Ovary (tissue), 9 donors: ENCODE data around the gene NCEH1. TPM values are rescaled to one million over a fixed set of nuclear protein-coding genes. Genes with fewer than 3 reads are reported as not detected.

Source experiments
- DNase-seq, 5 donors: peaks; one replicate each; pipeline ENCODE4 v3.0.0-alpha.2; 2019 to 2020
- H3K27ac ChIP-seq, 2 donors: fragments of 200-600 bp; one replicate each; pipeline versions ENCODE4 v1.5.1 to v1.8.0; 2019 to 2022
- H3K27me3 ChIP-seq: fragments of 200-600 bp; one replicate; pipeline ENCODE4 v1.8.0; 2022
- H3K36me3 ChIP-seq: fragments of 200-600 bp; sonication (generic); one replicate; pipeline ENCODE4 v1.5.1; 2019
- H3K4me1 ChIP-seq: one replicate; pipeline ENCODE4 v1.8.1; 2013; ENCODE audit warnings: mild to moderate bottlenecking, moderate library complexity; ENCODE audit not compliant: insufficient read depth
- H3K4me3 ChIP-seq: fragments of 200-600 bp; sonication (generic); one replicate; pipeline ENCODE4 v1.5.1; 2017
- H3K9me3 ChIP-seq, 2 donors: fragments of 200-600 bp in 1 of 2; sonication (generic) in 1 of 2; one replicate each; pipeline versions ENCODE4 v1.5.1 to v1.8.1; 2013 to 2019; ENCODE audit warnings: mild to moderate bottlenecking in 1 of 2, moderate library complexity in 1 of 2
- EP300 ChIP-seq: sonication (generic); formaldehyde crosslinking; IDR thresholded peaks from one replicate; pipeline ENCODE4 v1.6.1; 2017; ENCODE audit warnings: antibody characterized with exemption
- POLR2A ChIP-seq: fragments of 450-650 bp; IDR thresholded peaks from one replicate; pipeline ENCODE4 v1.6.1; 2017; ENCODE audit warnings: antibody characterized with exemption, mild to moderate bottlenecking, moderate library complexity
- WGBS, 3 donors: extraction: QIAGEN DNeasy Blood & Tissue Kit in 1 of 3; methylation state at CpG; one replicate each; pipeline versions ENCODE4 v1.1.5 to v1.1.7; 2013 to 2017; 5-methylcytosine and 5-hydroxymethylcytosine counted together
- intact Hi-C, 4 donors: fragments of 100-400 bp; cut with DNase I; formaldehyde crosslinking; loops; one replicate each; pipeline versions ENCODE4 v1.11.0 to v1.15.1; 2022 to 2023
- polyA plus RNA-seq, 2 donors: library from polyadenylated mRNA; stranded (reverse); fragments of 200-250 nt in 1 of 2; fragments of 350-450 nt in 1 of 2; fragmentation: Illumina TruSeq in 1 of 2; extraction: RNeasy Lipid Tissue Mini Kit (QIAGEN cat#74804) in 1 of 2; gene quantifications; one replicate each; pipeline ENCODE4 v1.2.3, GENCODE V29; 2013 to 2014
- total RNA-seq, 7 donors: library from RNA; depleted of rRNA in 2 of 7; stranded (reverse); fragments of >200 nt in 2 of 7; fragmentation: NEBNext Ultra II Directional in 3 of 7; extraction: Animal tissue kit (Norgen Biotek cat#: 25700) in 3 of 7; gene quantifications; one replicate each; pipeline versions ENCODE4 v1.1.0 to v1.2.4, GENCODE V29; 2016 to 2023
- TF ChIP-seq, protein P1 (sequence below), 3 donors: fragments of 450-650 bp in 2 of 3; fragments of 200-600 bp in 1 of 3; IDR thresholded peaks; one replicate each; pipeline versions ENCODE4 v1.5.1 to v1.8.0; 2016 to 2022; ENCODE audit warnings: antibody characterized with exemption in 3 of 3, mild to moderate bottlenecking in 1 of 3
- donor health status: DM: no; HTN: no; CAD: no; lungs with moderate emphysema.
- donor health status: DM: no; HTN: no; CAD: no.
- donor health status: Bipolar disorder and iron deficiency.
- donor health status: DM: yes; HTN: yes; CAD: no.
- donor health status: DM: no; HTN: no; CAD: no.
- donor health status: DM: yes; HTN: yes; CAD: no.

The NCEH1 gene
- total and polyA plus RNA-seq, 9 donors: 1.4 to 15.8 (median 4.5) TPM

GRCh38 chr3:172626021-172626640, 84.7 kb downstream of the NCEH1 start:
- Histone ChIP-seq H3K4me3 (no peak overlapping the region), H3K27me3 (no peaks in the 10 kb centered on the region), H3K27ac (no peak overlapping the region), H3K4me1 (no peaks in the 10 kb centered on the region), H3K36me3 (no peaks in the 10 kb centered on the region), H3K9me3 (no peaks in the 10 kb centered on the region)
- no peak for TF ChIP-seq EP300
- TF ChIP-seq, protein P1, sequence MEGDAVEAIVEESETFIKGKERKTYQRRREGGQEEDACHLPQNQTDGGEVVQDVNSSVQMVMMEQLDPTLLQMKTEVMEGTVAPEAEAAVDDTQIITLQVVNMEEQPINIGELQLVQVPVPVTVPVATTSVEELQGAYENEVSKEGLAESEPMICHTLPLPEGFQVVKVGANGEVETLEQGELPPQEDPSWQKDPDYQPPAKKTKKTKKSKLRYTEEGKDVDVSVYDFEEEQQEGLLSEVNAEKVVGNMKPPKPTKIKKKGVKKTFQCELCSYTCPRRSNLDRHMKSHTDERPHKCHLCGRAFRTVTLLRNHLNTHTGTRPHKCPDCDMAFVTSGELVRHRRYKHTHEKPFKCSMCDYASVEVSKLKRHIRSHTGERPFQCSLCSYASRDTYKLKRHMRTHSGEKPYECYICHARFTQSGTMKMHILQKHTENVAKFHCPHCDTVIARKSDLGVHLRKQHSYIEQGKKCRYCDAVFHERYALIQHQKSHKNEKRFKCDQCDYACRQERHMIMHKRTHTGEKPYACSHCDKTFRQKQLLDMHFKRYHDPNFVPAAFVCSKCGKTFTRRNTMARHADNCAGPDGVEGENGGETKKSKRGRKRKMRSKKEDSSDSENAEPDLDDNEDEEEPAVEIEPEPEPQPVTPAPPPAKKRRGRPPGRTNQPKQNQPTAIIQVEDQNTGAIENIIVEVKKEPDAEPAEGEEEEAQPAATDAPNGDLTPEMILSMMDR (IDR thresholded peaks at IDR 0.05): no peak
- TF ChIP-seq POLR2A: no peak
- DNase-seq: no peak
- 62 to 66% (median 64%) methylated on average over 3 of the region's 3 CpGs for WGBS, 3 donors
- intact Hi-C loops: no loop called here

DNA sequence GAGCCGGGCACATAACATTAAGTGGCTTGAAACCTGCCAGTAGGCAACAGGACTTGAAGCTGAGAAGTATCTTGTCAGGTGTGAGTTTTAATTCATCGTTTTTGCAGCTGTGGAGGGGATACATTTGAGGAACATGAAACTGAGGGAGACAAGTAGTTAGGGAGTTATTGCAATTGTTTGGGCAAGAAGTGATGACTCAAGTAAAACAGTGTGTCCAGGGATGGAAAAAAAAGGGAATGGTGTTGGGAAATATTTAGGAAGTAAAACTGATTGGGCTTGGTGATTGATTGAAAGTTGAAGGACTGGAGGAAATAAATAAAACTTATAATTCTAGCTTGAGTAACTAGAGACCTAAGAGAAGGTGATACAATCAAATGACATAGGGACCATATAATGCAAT, 85.5 kb downstream of the NCEH1 start:
- H3K9me3 ChIP-seq: no peaks in the 10 kb centered on the region
- DNase-seq: no peak
- H3K27ac ChIP-seq: no peak overlapping the region
- intact Hi-C loops: no loop called here
- H3K36me3 ChIP-seq: no peaks in the 10 kb centered on the region
- no peaks in the 10 kb centered on the region for H3K4me1 ChIP-seq
- 73 to 95% (median 82%) methylated on average over 2 of the region's 2 CpGs for WGBS, 3 donors
- H3K27me3 ChIP-seq: no peaks in the 10 kb centered on the region
- no peak overlapping the region for H3K4me3 ChIP-seq
- TF ChIP-seq EP300 (no peak), POLR2A (no peak)
- TF ChIP-seq, protein P1 (IDR thresholded peaks at IDR 0.05): no peak

- Histone ChIP-seq H3K27ac (no peak overlapping the region), H3K36me3 (no peaks in the 10 kb centered on the region), H3K4me1 (no peaks in the 10 kb centered on the region), H3K9me3 (no peaks in the 10 kb centered on the region), H3K27me3 (no peaks in the 10 kb centered on the region), H3K4me3 (no peak overlapping the region)
- TF ChIP-seq POLR2A (no peak), EP300 (no peak)
- TF ChIP-seq, protein P1 (IDR thresholded peaks at IDR 0.05): no peak
- 92 to 93% (median 92%) methylated on average over 9 of the region's 9 CpGs for WGBS, 3 donors
- intact Hi-C loops: no loop called here
- no peak for DNase-seq
These were observed 85.9 kb downstream of the NCEH1 start for GRCh38 chr3:172624999-172625398.

- H3K4me3 ChIP-seq: no peak overlapping the region
- intact Hi-C loops: no loop called here
- 24 to 28% (median 27%) methylated on average over 10 of the region's 10 CpGs for WGBS, 3 donors
- no peaks in the 10 kb centered on the region for H3K9me3 ChIP-seq
- H3K36me3 ChIP-seq: no peaks in the 10 kb centered on the region
- DNase-seq: peak in 2 of 5 donors; percentile 40 to 52
- H3K27ac ChIP-seq: no peak overlapping the region
- no peaks in the 10 kb centered on the region for H3K27me3 ChIP-seq
- H3K4me1 ChIP-seq: no peaks in the 10 kb centered on the region
- TF ChIP-seq, protein P1 (IDR thresholded peaks at IDR 0.05): peak; percentile 26 to 56 (median 42)
- no peak for TF ChIP-seq POLR2A
These were observed 87.8 kb downstream of the NCEH1 start for GRCh38 chr3:172622916-172623700.
